ENCODE results near the gene TGFBRAP1. TPM values are rescaled to one million over a fixed set of nuclear protein-coding genes. Genes with fewer than 3 reads are reported as not detected.
A peak's percentile ranks its signal among the peaks of the same experiment; 100 is the strongest.

The TGFBRAP1 gene
- total RNA-seq, 1 donor from 2014 or later: 13.7 TPM

DNA sequence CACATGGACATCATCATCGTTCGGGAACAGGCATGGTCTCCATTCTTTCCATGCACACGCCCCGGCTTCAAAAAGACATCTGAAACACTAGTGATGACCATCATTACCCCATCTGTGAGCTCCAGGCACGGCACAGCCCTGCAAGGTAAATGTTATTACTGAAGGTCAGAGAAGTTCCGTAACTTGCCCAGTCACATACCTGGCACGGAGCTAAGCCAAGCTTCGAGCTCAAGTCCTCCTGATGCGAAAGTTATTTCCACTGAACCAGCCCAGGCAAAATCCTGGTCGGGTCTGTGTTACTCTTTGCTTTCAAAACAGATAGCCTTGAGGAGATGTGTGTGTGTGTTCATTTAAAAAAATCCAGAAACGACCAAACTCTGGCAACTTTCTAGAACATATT is 46.5 kb upstream of the TGFBRAP1 start:
- TF ChIP-seq, protein P1, sequence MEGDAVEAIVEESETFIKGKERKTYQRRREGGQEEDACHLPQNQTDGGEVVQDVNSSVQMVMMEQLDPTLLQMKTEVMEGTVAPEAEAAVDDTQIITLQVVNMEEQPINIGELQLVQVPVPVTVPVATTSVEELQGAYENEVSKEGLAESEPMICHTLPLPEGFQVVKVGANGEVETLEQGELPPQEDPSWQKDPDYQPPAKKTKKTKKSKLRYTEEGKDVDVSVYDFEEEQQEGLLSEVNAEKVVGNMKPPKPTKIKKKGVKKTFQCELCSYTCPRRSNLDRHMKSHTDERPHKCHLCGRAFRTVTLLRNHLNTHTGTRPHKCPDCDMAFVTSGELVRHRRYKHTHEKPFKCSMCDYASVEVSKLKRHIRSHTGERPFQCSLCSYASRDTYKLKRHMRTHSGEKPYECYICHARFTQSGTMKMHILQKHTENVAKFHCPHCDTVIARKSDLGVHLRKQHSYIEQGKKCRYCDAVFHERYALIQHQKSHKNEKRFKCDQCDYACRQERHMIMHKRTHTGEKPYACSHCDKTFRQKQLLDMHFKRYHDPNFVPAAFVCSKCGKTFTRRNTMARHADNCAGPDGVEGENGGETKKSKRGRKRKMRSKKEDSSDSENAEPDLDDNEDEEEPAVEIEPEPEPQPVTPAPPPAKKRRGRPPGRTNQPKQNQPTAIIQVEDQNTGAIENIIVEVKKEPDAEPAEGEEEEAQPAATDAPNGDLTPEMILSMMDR (IDR thresholded peaks at IDR 0.05; ENCODE audit: insufficient read depth, low read length, severe bottlenecking): no peak
- Histone ChIP-seq H3K4me3 (ENCODE audit: low read depth, low read length) (no peak overlapping the region), H3K36me3 (ENCODE audit: control insufficient read depth, insufficient read depth, low read length) (peaks cover 14% of the 10 kb centered on the region), H3K27me3 (ENCODE audit: control insufficient read depth, insufficient read depth, low read length) (no peaks in the 10 kb centered on the region)
- DNase-seq (ENCODE audit: low read depth) (peak; percentile 37), FAIRE-seq (no peak)

DNA sequence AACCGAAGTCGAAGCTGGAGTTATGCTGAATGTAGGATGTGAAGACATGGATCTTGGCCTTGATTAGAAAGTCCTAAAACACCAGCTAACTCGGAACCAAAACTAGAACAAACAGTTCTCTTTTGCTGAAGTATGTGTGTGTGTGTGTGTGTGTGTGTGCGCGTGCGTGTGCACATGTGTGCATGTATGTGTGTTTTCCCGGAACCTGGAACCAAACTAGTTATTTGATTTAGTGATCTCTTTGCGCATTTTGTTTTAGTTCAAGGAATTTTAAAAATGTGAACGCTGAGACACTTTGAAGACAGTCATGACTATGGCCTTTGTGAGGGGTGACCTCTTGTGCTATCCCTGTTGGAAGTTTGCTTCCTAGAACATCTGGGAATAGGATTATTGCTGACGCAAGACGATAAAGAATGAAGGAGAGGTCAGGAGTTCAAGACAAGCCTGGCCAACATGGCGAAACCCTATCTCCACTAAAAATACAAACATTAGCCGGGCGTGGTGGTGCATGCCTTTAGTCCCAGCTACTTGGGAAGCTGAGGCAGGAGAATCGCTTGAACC is 45.5 kb upstream of the TGFBRAP1 start:
- DNase-seq (ENCODE audit: low read depth) (no peak), FAIRE-seq (no peak)
- Histone ChIP-seq H3K27me3 (ENCODE audit: control insufficient read depth, insufficient read depth, low read length) (no peaks in the 10 kb centered on the region), H3K36me3 (ENCODE audit: control insufficient read depth, insufficient read depth, low read length) (peaks cover 18% of the 10 kb centered on the region), H3K4me3 (ENCODE audit: low read depth, low read length) (no peak overlapping the region)
- TF ChIP-seq, protein P1 (IDR thresholded peaks at IDR 0.05; ENCODE audit: insufficient read depth, low read length, severe bottlenecking): no peak

DNA sequence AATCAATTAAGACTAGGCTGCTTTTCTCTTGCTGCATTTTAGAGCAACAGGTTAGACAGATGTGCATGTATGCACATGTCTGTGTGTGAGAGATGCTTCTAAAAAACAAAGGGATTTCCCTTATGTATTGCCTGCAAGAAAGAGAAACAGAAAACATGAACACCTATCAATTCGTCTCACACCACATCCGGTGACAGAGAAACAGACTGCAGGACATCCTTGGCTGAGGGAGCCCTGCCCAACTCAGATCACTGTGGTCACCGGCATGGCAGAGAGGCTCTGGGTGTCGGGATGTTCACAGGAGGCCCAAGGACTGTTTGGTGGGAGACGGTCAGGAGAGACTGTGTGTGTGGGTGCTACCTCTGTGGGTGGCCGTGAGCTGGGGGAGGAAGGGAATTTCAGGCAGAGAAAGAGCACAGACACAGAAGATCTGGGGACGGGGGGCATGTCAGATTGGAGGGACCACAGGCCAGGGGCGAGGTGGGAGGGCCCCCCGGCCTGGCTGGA is 44.4 kb upstream of the TGFBRAP1 start:
- no peak overlapping the region for H3K4me3 ChIP-seq (ENCODE audit: low read depth, low read length)
- no peak for FAIRE-seq
- TF ChIP-seq, protein P1 (IDR thresholded peaks at IDR 0.05; ENCODE audit: insufficient read depth, low read length, severe bottlenecking): no peak

DNA sequence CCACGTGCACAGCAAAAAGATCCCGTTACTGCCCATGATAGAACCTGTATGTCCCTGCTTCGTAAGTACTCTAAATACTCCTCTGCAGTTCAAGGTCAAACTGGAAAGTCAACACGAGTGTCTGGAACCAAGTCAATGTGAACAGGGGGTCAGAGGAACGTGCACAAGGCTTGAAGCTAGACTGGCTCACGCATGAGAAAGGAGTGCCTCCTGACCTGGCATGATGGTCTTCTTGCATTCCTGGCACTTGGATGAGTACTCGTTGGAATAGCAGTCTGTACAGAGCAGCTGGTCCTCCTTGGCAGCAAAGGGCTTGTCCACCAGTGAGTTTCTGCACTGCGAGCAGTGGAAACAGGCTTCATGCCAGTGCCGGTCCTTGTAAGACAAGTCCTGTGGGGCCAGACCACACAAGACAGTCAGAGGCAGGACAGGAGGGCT is 43.8 kb upstream of the TGFBRAP1 start:
- peaks cover 19% of the 10 kb centered on the region for H3K36me3 ChIP-seq (ENCODE audit: control insufficient read depth, insufficient read depth, low read length)
- TF ChIP-seq, protein P1 (IDR thresholded peaks at IDR 0.05; ENCODE audit: insufficient read depth, low read length, severe bottlenecking): no peak
- H3K4me3 ChIP-seq (ENCODE audit: low read depth, low read length): no peak overlapping the region
- DNase-seq (ENCODE audit: low read depth) (no peak), FAIRE-seq (no peak)
- H3K27me3 ChIP-seq (ENCODE audit: control insufficient read depth, insufficient read depth, low read length): no peaks in the 10 kb centered on the region

More for the DNA sequence above, 44.4 kb upstream of the TGFBRAP1 start:
- DNase-seq (ENCODE audit: low read depth): peak; percentile 64
- Histone ChIP-seq H3K27me3 (ENCODE audit: control insufficient read depth, insufficient read depth, low read length) (no peaks in the 10 kb centered on the region), H3K36me3 (ENCODE audit: control insufficient read depth, insufficient read depth, low read length) (peaks cover 20% of the 10 kb centered on the region)

DNA sequence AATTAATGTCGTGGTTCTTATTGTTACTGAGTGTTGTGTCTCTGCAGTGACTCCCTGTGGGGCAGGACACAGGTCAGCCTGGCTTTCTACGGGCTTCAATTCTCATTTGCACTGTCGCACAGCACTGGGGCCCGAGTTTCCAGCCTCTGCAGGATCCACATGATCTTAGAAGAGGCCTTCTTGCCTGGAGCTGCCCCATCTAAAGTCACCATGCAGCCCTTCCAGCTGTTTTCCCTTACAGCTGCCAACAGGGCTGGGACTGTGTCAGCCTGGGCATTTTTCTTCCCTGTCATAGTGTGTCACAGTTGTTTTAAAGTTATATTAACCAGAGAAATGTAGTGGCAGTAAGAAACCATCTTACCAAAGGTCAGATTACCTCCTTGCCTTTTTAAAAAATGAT is 42.3 kb upstream of the TGFBRAP1 start:
- TF ChIP-seq, protein P1 (IDR thresholded peaks at IDR 0.05; ENCODE audit: insufficient read depth, low read length, severe bottlenecking): no peak
- FAIRE-seq: no peak

DNA sequence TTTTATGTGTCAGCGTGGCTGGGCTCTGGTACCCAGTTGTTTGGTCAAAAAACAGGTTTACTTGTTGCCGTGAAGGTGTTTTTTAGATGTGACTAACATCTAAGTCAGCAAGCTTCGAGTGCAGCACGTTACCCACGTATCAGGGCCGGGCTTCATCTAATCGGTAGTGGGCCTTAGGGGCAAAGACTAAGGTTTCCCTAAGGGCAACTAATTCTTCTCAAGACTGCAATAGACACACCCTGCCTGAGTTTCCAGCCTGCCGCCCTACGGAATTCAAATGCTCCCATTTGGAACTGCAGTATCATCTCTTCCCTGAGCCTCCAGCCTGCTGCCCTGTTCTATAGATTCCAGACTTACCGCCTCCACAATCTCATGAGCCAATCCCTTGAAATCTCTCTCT is 41.6 kb upstream of the TGFBRAP1 start:
- peak; percentile 82 for DNase-seq (ENCODE audit: low read depth)
- TF ChIP-seq, protein P1 (IDR thresholded peaks at IDR 0.05; ENCODE audit: insufficient read depth, low read length, severe bottlenecking): no peak
- no peak for FAIRE-seq

More for the DNA sequence above, 42.3 kb upstream of the TGFBRAP1 start:
- DNase-seq (ENCODE audit: low read depth): no peak
- Histone ChIP-seq H3K4me3 (ENCODE audit: low read depth, low read length) (no peak overlapping the region), H3K27me3 (ENCODE audit: control insufficient read depth, insufficient read depth, low read length) (no peaks in the 10 kb centered on the region), H3K36me3 (ENCODE audit: control insufficient read depth, insufficient read depth, low read length) (peaks cover 25% of the 10 kb centered on the region)

More for the DNA sequence above, 41.6 kb upstream of the TGFBRAP1 start:
- H3K4me3 ChIP-seq (ENCODE audit: low read depth, low read length): no peak overlapping the region
- H3K36me3 ChIP-seq (ENCODE audit: control insufficient read depth, insufficient read depth, low read length): peaks cover 27% of the 10 kb centered on the region
- H3K27me3 ChIP-seq (ENCODE audit: control insufficient read depth, insufficient read depth, low read length): no peaks in the 10 kb centered on the region

Measured in bronchial epithelial cell (primary cell).